Medulla oblongata (tissue), 1 donor: ENCODE results near the gene KLHL29.

Experiments used
- DNase-seq: peaks from one replicate; pipeline ENCODE4 v3.0.0-alpha.2; 2015; ENCODE audit errors: extremely low spot score

Gene KLHL29

GRCh38 chr2:23493846-23494245, 108.9 kb downstream of the KLHL29 start:
- DNase-seq: no peak

GRCh38 chr2:23494286-23494685, 109.3 kb downstream of the KLHL29 start:
- DNase-seq: no peak

GRCh38 chr2:23495661-23496114, 110.7 kb downstream of the KLHL29 start:
- DNase-seq: no peak

- no peak for DNase-seq
Measured at GRCh38 chr2:23496456-23496855, 111.5 kb downstream of the KLHL29 start.

- DNase-seq: no peak
Measured at GRCh38 chr2:23497063-23497462, 112.1 kb downstream of the KLHL29 start.

GRCh38 chr2:23497536-23497935, 112.6 kb downstream of the KLHL29 start:
- DNase-seq: no peak

- no peak for DNase-seq
Measured at GRCh38 chr2:23498943-23499342, 114.0 kb downstream of the KLHL29 start.

- no peak for DNase-seq
Measured at GRCh38 chr2:23499439-23499838, 114.5 kb downstream of the KLHL29 start.

GRCh38 chr2:23500836-23501235, 115.9 kb downstream of the KLHL29 start:
- no peak for DNase-seq

GRCh38 chr2:23502096-23502495, 117.1 kb downstream of the KLHL29 start:
- DNase-seq: peak; percentile 65

GRCh38 chr2:23503097-23503496, 118.1 kb downstream of the KLHL29 start:
- no peak for DNase-seq

- DNase-seq: no peak
Measured at GRCh38 chr2:23503682-23504081, 118.7 kb downstream of the KLHL29 start.

GRCh38 chr2:23504591-23504990, 119.6 kb downstream of the KLHL29 start:
- no peak for DNase-seq

- no peak for DNase-seq
Measured at GRCh38 chr2:23505218-23505983, 120.4 kb downstream of the KLHL29 start.

GRCh38 chr2:23505984-23506380, 121.0 kb downstream of the KLHL29 start:
- DNase-seq: no peak

- no peak for DNase-seq
Measured at GRCh38 chr2:23506531-23507266, 121.7 kb downstream of the KLHL29 start.

- no peak for DNase-seq
Measured at GRCh38 chr2:23507267-23508065, 122.5 kb downstream of the KLHL29 start.

- no peak for DNase-seq
Measured at GRCh38 chr2:23508066-23508390, 123.0 kb downstream of the KLHL29 start.

- no peak for DNase-seq
Measured at GRCh38 chr2:23509103-23509502, 124.1 kb downstream of the KLHL29 start.

GRCh38 chr2:23509596-23510292, 124.8 kb downstream of the KLHL29 start:
- no peak for DNase-seq

GRCh38 chr2:23510471-23510870, 125.5 kb downstream of the KLHL29 start:
- no peak for DNase-seq

- DNase-seq: no peak
Measured at GRCh38 chr2:23512778-23513177, 127.8 kb downstream of the KLHL29 start.
